GM12892 (cell line): Measurements from ENCODE around the gene TMEM54.

Source experiments
- POLR2A ChIP-seq: IDR thresholded peaks from 2 replicates; pipeline ENCODE4 v1.6.1; 2011; ENCODE audit warnings: low read depth, low read length, control low read depth
- POLR2AphosphoS5 ChIP-seq: IDR thresholded peaks from 2 replicates; pipeline ENCODE4 v1.6.1; 2011; ENCODE audit warnings: low read depth, low read length, control low read depth
- TAF1 ChIP-seq: IDR thresholded peaks from 2 replicates; pipeline ENCODE4 v1.6.1; 2011; ENCODE audit warnings: low read depth, mild to moderate bottlenecking, control low read depth, low read length, borderline replicate concordance

GRCh38 chr1:32855861-32856617 is 45.1 kb downstream of the TMEM54 start:
- no peak for TF ChIP-seq TAF1
- TF ChIP-seq POLR2AphosphoS5, result no peak
- TF ChIP-seq POLR2A, result no peak
